HepG2 (cell line): ENCODE results near the gene OR2C1. TPM values are rescaled to one million over a fixed set of nuclear protein-coding genes. Genes with fewer than 3 reads are reported as not detected.
A peak's percentile ranks its signal among the peaks of the same experiment; 100 is the strongest.

ENCODE experiments used
- CBX2 ChIP-seq, 2 experiments: fragments of 200-600 bp in 1 of 2; sonication (generic); formaldehyde crosslinking in 1 of 2; IDR thresholded peaks; 2 replicates each; pipeline versions ENCODE4 v1.7.0 to v1.8.1; 2018 to 2022; ENCODE audit warnings: low read depth in 2 of 2, low read length in 1 of 2, mild to moderate bottlenecking in 1 of 2, missing genetic modification reagents in 1 of 2
- CTCF ChIP-seq: sonication (generic); formaldehyde crosslinking; IDR thresholded peaks from 2 replicates; pipeline ENCODE4 v1.5.0; 2020; ENCODE audit warnings: mild to moderate bottlenecking, missing genetic modification reagents, moderate library complexity
- ESRRA ChIP-seq: sonication (generic); formaldehyde crosslinking; IDR thresholded peaks from 2 replicates; pipeline ENCODE4 v1.5.1; 2020; ENCODE audit warnings: mild to moderate bottlenecking, low read depth, missing genetic modification reagents
- ETS1 ChIP-seq: sonication (generic); formaldehyde crosslinking; IDR thresholded peaks from 2 replicates; pipeline ENCODE4 v1.4.0; 2020; ENCODE audit warnings: missing genetic modification reagents
- HNRNPL ChIP-seq: fragments of 200-400 bp; formaldehyde crosslinking; IDR thresholded peaks from 2 replicates; pipeline ENCODE4 v1.6.1; 2017; ENCODE audit warnings: mild to moderate bottlenecking, low read depth, low read length
- HOXA9 ChIP-seq: sonication (generic); formaldehyde crosslinking; IDR thresholded peaks from 2 replicates; pipeline ENCODE4 v1.8.1; 2022; ENCODE audit warnings: missing genetic modification reagents, mild to moderate bottlenecking, moderate library complexity, borderline replicate concordance
- KDM4B ChIP-seq: sonication (generic); formaldehyde crosslinking; IDR thresholded peaks from 2 replicates; pipeline ENCODE4 v1.4.0; 2020; ENCODE audit warnings: missing genetic modification reagents
- KDM5B ChIP-seq: sonication (generic); formaldehyde crosslinking; IDR thresholded peaks from 2 replicates; pipeline ENCODE4 v1.4.0; 2020; ENCODE audit warnings: missing genetic modification reagents, mild to moderate bottlenecking, borderline replicate concordance
- MEIS1 ChIP-seq: sonication (generic); formaldehyde crosslinking; IDR thresholded peaks from 2 replicates; pipeline ENCODE4 v1.9.0; 2021; ENCODE audit warnings: mild to moderate bottlenecking, missing genetic modification reagents, moderate library complexity, borderline replicate concordance
- NCOA5 ChIP-seq: sonication (generic); formaldehyde crosslinking; IDR thresholded peaks from 2 replicates; pipeline ENCODE4 v1.4.0; 2020; ENCODE audit warnings: missing genetic modification reagents
- RFX1 ChIP-seq: fragments of 450-650 bp; IDR thresholded peaks from 2 replicates; pipeline ENCODE4 v1.6.1; 2017
- SOX13 ChIP-seq, 3 experiments: fragments of 450-650 bp in 1 of 3; sonication (generic) in 1 of 3; formaldehyde crosslinking in 1 of 3; IDR thresholded peaks in 2 of 3; conservative IDR thresholded peaks in 1 of 3; 2 replicates each; pipeline versions ENCODE4 v1.5.0 to v1.6.1; 2016 to 2020; ENCODE audit warnings: antibody characterized with exemption in 1 of 3, mild to moderate bottlenecking in 1 of 3, missing compliant biosample characterization in 1 of 3, missing genetic modification reagents in 1 of 3, moderate library complexity in 1 of 3
- XBP1 ChIP-seq: sonication (generic); formaldehyde crosslinking; IDR thresholded peaks from 2 replicates; pipeline ENCODE4 v1.5.0; 2020; ENCODE audit warnings: missing genetic modification reagents
- ZBTB33 ChIP-seq: sonication (generic); formaldehyde crosslinking; IDR thresholded peaks from 2 replicates; pipeline ENCODE4 v1.4.0; 2020; ENCODE audit warnings: missing genetic modification reagents
- ZNF230 ChIP-seq: sonication (generic); formaldehyde crosslinking; IDR thresholded peaks from 2 replicates; pipeline ENCODE4 v1.4.0; 2020; ENCODE audit warnings: mild to moderate bottlenecking, missing genetic modification reagents
- ZNF414 ChIP-seq: sonication (generic); formaldehyde crosslinking; IDR thresholded peaks from 2 replicates; pipeline ENCODE4 v1.5.0; 2020; ENCODE audit warnings: missing genetic modification reagents
- ZNF550 ChIP-seq: sonication (generic); formaldehyde crosslinking; IDR thresholded peaks from 2 replicates; pipeline ENCODE4 v1.4.0; 2020; ENCODE audit warnings: mild to moderate bottlenecking, missing genetic modification reagents, borderline replicate concordance
- ZNF607 ChIP-seq: sonication (generic); formaldehyde crosslinking; IDR thresholded peaks from 2 replicates; pipeline ENCODE4 v1.5.1; 2020; ENCODE audit warnings: missing genetic modification reagents, mild to moderate bottlenecking, borderline replicate concordance
- ZSCAN9 ChIP-seq: IDR thresholded peaks from 2 replicates; pipeline ENCODE4 v1.6.1; 2016; ENCODE audit warnings: borderline replicate concordance
- polyA plus RNA-seq, 8 experiments: library from polyadenylated mRNA; depleted of rRNA in 3 of 8; stranded (reverse) in 7 of 8; unstranded in 1 of 8; fragments of >200 nt; fragmentation: Illumina TruSeq in 4 of 8; extraction: Trizol in 4 of 8; gene quantifications; 2 replicates each; pipeline versions ENCODE4 v1.2.1 to v1.2.3, GENCODE V29; 2011 to 2016; ENCODE audit warnings: low read depth in 4 of 8, missing spikeins in 1 of 8, mixed read lengths in 1 of 8; ENCODE audit not compliant: insufficient read depth in 1 of 8
- total RNA-seq, 5 experiments: library from RNA; depleted of rRNA; stranded (reverse); fragments of >200 nt; fragmentation: Illumina TruSeq; extraction: Trizol; gene quantifications; 2 replicates each; pipeline ENCODE4 v1.2.3, GENCODE V29; 2016; ENCODE audit warnings: low read depth in 1 of 5

The OR2C1 gene
- total and polyA plus RNA-seq, 2 of the 13 experiments (the other 11 are each of a cell fraction or from before 2014, with no cell fraction given): not detected

- TF ChIP-seq ZBTB33 (CRISPR knock-in tag) (peak; percentile 31; the same call in 1 of the 2 replicates), ETS1 (CRISPR knock-in tag) (no peak), ESRRA (peak; percentile 11; the same call in 1 of the 2 replicates), XBP1 (no peak), HNRNPL (0 out of 2 replicates have a peak, but pooled peaks have one; percentile 13), ZNF414 (0 out of 2 replicates have a peak, but pooled peaks have one; percentile 65), MEIS1 (CRISPR knock-in tag) (peak; percentile 75; the same call in 1 of the 2 replicates), KDM5B (CRISPR knock-in tag) (peak; percentile 87; the same call in 1 of the 2 replicates), ZNF607 (CRISPR knock-in tag) (peak; percentile 67), RFX1 (no peak), NCOA5 (CRISPR knock-in tag) (no peak), ZNF230 (CRISPR knock-in tag) (no peak), ZSCAN9 (CRISPR knock-in tag) (no peak; the same call in 1 of the 2 replicates), HOXA9 (CRISPR knock-in tag) (no peak), ZNF550 (CRISPR knock-in tag) (no peak), SOX13 (IDR thresholded peaks at IDR 0.05) (no peak; the same call in 1 of the 2 replicates), SOX13 (CRISPR knock-in tag; conservative IDR thresholded peaks at IDR 0.05 in 1 of 2, IDR thresholded peaks at IDR 0.05 in 1 of 2) (no peak), CBX2 (IDR thresholded peaks at IDR 0.05; ENCODE audit: low read depth, low read length) (no peak), CBX2 (CRISPR knock-in tag; IDR thresholded peaks at IDR 0.05; ENCODE audit: low read depth) (no peak), CTCF (CRISPR knock-in tag) (peak; percentile 18; the same call in 1 of the 2 replicates), KDM4B (no peak)
Observed at GRCh38 chr16:3400779-3401688, 45.3 kb downstream of the OR2C1 start, which contains the start of the genes ZNF174 and ZSCAN32 (continued).
